ENCODE measurements around the gene SLC25A43.

SLC25A43 gene

DNA sequence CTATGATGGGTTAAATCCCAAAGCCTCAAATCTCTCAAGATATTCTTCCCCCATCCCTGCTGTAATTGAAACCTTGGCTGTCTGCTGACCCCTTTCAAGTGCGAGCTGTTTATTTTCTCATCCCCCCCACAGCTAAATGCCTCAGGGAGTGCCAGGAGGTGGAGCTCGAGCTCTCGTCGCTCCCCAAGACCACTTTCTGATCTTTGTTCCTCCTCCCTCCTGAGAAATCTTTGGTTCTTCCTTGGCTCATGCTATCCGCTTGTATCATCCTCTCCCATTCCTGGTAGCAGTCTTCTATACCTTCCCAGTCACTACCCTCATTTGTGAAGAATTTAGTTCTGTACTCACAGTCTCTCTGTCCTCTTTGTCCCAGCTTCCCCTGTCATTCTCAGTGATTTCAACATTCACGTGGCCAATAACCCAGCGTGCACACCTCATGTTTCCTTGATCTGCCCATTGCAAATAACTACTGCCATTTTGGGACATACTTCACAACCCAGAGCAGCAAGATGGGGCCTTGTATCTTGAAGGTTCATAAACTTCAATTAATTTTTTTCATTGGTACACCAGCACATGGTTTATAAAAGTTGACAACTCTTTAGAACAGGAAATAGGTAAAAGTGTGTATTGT, 9.2 kb upstream of the SLC25A43 start:
- Mint-ChIP-seq H3K27ac (no peak overlapping the region), H3K36me3 (no peaks in the 10 kb centered on the region), H3K4me3 (no peak overlapping the region), H3K9me3 (no peaks in the 10 kb centered on the region), H3K4me1 (no peaks in the 10 kb centered on the region), H3K27me3 (peaks cover 5% of the 10 kb centered on the region)
- CTCF ChIA-PET: no interaction called here
- DNase-seq: no peak

DNA sequence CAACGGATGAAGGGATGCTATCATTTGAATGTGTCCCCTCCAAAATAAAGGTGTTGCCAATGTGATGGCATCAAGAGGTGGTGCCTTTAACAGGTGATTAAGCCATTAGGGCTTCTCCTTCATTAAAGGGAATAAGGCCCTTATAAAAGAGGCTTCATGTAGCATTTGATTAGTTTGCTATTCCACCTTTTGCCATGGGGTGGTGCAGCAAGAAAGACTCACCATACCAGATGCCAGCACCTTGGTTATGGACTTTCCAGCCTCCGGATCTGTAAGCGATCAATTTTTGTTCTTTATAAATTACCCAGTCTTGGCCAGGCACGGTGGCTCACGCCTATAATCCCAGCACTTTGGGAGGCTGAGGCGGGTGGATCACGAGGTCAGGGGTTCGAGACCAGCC, 7.9 kb upstream of the SLC25A43 start:
- no peak overlapping the region for H3K27ac Mint-ChIP-seq
- peaks cover 5% of the 10 kb centered on the region for H3K27me3 Mint-ChIP-seq
- H3K4me1 Mint-ChIP-seq: no peaks in the 10 kb centered on the region
- no peaks in the 10 kb centered on the region for H3K36me3 Mint-ChIP-seq
- DNase-seq: peak; percentile 37
- H3K4me3 Mint-ChIP-seq: no peak overlapping the region
- no peaks in the 10 kb centered on the region for H3K9me3 Mint-ChIP-seq
- CTCF ChIA-PET: no interaction called here

DNA sequence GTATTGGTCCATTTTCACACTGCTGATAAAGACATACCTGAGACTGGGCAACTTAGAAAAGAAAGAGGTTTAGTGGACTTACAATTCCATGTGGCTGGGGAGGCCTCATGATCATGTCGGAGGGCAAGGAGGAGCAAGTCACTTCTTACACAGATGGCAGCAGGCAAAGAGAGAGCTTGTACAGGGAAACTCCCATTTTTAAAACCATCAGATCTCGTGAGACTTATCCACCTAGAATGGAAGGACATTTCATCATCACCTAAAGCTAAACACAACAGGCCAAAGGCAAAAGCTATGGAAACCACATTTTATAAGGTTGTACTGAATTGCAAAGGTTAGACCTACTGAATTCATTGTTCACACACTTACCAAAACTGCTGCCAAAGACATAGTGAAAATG, 6.0 kb upstream of the SLC25A43 start:
- peaks cover 9% of the 10 kb centered on the region for H3K27me3 Mint-ChIP-seq
- CTCF ChIA-PET: no interaction called here
- no peak overlapping the region for H3K4me3 Mint-ChIP-seq

GRCh38 chrX:119398587-119398973, 556 bp upstream of the SLC25A43 start:
- no peak for DNase-seq
- CTCF ChIA-PET: no interaction called here
- Mint-ChIP-seq H3K4me3 (peak overlapping the region; percentile 82), H3K27ac (peak overlapping the region; percentile 14), H3K36me3 (no peaks in the 10 kb centered on the region), H3K9me3 (no peaks in the 10 kb centered on the region), H3K4me1 (peaks cover 7% of the 10 kb centered on the region), H3K27me3 (peaks cover 18% of the 10 kb centered on the region)

More for the DNA sequence above, 6.0 kb upstream of the SLC25A43 start:
- DNase-seq: no peak
- Mint-ChIP-seq H3K27ac (no peak overlapping the region), H3K36me3 (no peaks in the 10 kb centered on the region), H3K9me3 (no peaks in the 10 kb centered on the region), H3K4me1 (no peaks in the 10 kb centered on the region)

DNA sequence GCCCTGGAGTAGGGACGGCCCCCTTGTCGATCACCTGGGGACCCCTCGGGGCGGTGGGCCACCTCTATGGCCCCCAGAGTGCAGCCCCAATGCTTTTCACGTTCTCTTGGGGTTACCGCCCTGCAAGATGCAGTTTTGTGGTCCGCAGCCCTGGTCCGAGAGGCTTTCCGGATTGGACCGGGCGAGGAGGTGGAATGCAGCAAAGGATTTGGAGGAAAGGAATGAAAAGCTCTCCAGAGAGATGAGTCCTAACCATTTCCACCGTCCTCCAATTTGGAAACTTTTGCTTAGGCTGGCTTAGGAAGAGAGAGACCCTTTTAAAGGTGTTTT, 601 bp downstream of the SLC25A43 start:
- Mint-ChIP-seq H3K27ac (no peak overlapping the region), H3K27me3 (peaks cover 18% of the 10 kb centered on the region), H3K36me3 (no peaks in the 10 kb centered on the region), H3K4me1 (peaks cover 7% of the 10 kb centered on the region), H3K4me3 (peak overlapping the region; percentile 48), H3K9me3 (no peaks in the 10 kb centered on the region)
- CTCF ChIA-PET: no interaction called here
- no peak for DNase-seq

DNA sequence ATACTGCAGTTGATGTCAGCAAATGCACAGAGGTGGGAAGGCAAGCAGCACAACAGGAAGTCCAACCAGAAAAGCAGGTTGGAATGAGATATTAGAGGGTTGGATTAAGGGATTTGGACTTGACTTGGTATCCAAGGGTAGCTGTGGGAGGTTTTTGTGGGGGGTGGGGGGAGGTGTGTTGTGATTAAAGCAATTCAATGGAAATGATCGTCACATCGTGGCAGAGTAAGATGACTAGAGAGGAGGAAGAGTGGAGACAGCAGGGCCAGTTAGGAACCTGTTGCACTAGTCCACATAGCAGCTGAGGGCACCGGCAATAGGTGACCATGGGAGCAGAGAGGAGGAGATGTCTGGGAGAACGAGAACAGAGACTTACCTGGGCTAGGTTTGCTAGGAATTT, 2.4 kb downstream of the SLC25A43 start:
- no peak overlapping the region for H3K27ac Mint-ChIP-seq
- CTCF ChIA-PET: interaction anchor here (0.9 kb wide), 1 partner anchor 24 kb away, joined by 3 read pairs; no protein-coding TSS in a partner anchor
- peaks cover 18% of the 10 kb centered on the region for H3K27me3 Mint-ChIP-seq
- H3K9me3 Mint-ChIP-seq: no peaks in the 10 kb centered on the region
- no peaks in the 10 kb centered on the region for H3K36me3 Mint-ChIP-seq
- no peak overlapping the region for H3K4me3 Mint-ChIP-seq
- H3K4me1 Mint-ChIP-seq: peaks cover 7% of the 10 kb centered on the region
- DNase-seq: no peak

- no peak overlapping the region for H3K4me3 Mint-ChIP-seq
- no peak overlapping the region for H3K27ac Mint-ChIP-seq
- H3K9me3 Mint-ChIP-seq: no peaks in the 10 kb centered on the region
- no peak for DNase-seq
- H3K36me3 Mint-ChIP-seq: no peaks in the 10 kb centered on the region
- H3K27me3 Mint-ChIP-seq: peaks cover 17% of the 10 kb centered on the region
- H3K4me1 Mint-ChIP-seq: peaks cover 7% of the 10 kb centered on the region
- CTCF ChIA-PET: no interaction called here
Measured at GRCh38 chrX:119402588-119402987, 3.5 kb downstream of the SLC25A43 start.

DNA sequence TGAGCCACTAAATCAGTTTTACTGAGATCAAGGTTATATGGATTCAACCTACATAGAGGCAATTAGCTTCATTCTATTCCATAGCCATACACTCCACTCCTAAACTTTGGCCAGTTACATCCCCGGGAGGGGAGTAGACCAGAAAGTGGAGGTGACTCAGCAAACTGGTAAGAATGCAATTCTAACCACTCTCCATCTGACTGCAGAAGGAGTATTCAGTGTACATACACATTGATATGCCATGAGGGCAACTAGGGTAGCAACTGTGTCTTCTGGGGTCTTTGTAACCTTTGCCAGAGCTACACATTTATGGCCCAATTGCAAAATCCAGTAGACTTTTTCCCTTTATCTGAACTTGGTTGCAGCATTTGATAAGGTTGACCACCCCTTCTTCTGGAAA, 7.6 kb downstream of the SLC25A43 start:
- H3K4me3 Mint-ChIP-seq: no peak overlapping the region
- H3K27ac Mint-ChIP-seq: no peak overlapping the region
- no peaks in the 10 kb centered on the region for H3K27me3 Mint-ChIP-seq
- no peak for DNase-seq
- CTCF ChIA-PET: interaction anchor here (0.6 kb wide), 1 partner anchor 18 kb away, joined by 3 read pairs; no protein-coding TSS in a partner anchor
- no peaks in the 10 kb centered on the region for H3K9me3 Mint-ChIP-seq
- peaks cover 2% of the 10 kb centered on the region for H3K4me1 Mint-ChIP-seq
- H3K36me3 Mint-ChIP-seq: no peaks in the 10 kb centered on the region

DNA sequence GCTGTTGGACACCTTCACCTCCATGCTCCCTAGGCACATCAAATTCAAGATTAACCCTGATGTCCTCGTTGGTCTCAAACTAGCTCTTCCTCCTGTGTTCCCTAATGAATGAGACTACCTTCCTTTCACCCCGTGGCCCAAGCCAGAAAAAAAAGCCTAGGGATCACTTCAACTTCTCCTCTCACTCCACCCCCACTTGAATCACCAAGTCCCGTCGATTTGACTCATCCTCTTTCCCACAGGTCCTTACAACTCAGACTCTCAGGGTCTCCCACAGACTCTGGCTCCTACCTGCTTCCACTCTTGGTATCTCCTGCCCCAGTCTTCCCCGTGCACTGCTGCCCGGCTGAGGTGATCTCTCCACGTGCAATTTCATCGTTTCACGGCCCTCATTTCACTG, 8.5 kb downstream of the SLC25A43 start:
- Mint-ChIP-seq H3K4me1 (peaks cover 2% of the 10 kb centered on the region), H3K27me3 (no peaks in the 10 kb centered on the region), H3K36me3 (no peaks in the 10 kb centered on the region), H3K27ac (no peak overlapping the region), H3K9me3 (no peaks in the 10 kb centered on the region), H3K4me3 (no peak overlapping the region)
- CTCF ChIA-PET: no interaction called here
- DNase-seq: no peak

- no peak overlapping the region for H3K4me3 Mint-ChIP-seq
- CTCF ChIA-PET: interaction anchor here (0.8 kb wide), 1 partner anchor 72 kb away, joined by 3 read pairs; no protein-coding TSS in a partner anchor
- no peaks in the 10 kb centered on the region for H3K27me3 Mint-ChIP-seq
- peaks cover 2% of the 10 kb centered on the region for H3K4me1 Mint-ChIP-seq
- no peaks in the 10 kb centered on the region for H3K9me3 Mint-ChIP-seq
- no peak for DNase-seq
- no peak overlapping the region for H3K27ac Mint-ChIP-seq
- no peaks in the 10 kb centered on the region for H3K36me3 Mint-ChIP-seq
Measured at GRCh38 chrX:119410027-119410819, 11.1 kb downstream of the SLC25A43 start.

DNA sequence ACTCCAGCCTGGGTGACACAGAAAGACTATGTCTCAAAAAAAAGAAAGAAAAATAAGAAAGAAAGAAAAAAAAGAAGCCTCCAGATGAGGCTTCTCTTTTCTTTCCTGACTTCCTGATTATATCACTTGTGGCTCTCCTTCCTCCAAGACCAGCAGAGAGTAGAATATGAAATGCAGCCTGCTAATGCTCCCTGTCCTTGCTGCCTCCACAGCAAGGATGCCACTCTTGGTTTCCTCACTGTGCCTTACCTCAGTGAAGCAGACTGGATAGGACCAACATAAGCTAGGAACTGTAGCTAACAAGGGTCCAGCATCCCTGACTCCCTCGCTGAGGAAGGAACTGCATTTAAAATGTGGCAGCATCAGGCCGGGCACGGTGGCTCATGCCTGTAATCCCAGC, 11.7 kb downstream of the SLC25A43 start:
- Mint-ChIP-seq H3K27ac (no peak overlapping the region), H3K36me3 (no peaks in the 10 kb centered on the region), H3K27me3 (no peaks in the 10 kb centered on the region), H3K4me3 (no peak overlapping the region), H3K4me1 (peaks cover 2% of the 10 kb centered on the region), H3K9me3 (no peaks in the 10 kb centered on the region)
- CTCF ChIA-PET: interaction anchor here (0.8 kb wide), 1 partner anchor 71 kb away, joined by 3 read pairs; no protein-coding TSS in a partner anchor
- no peak for DNase-seq

DNA sequence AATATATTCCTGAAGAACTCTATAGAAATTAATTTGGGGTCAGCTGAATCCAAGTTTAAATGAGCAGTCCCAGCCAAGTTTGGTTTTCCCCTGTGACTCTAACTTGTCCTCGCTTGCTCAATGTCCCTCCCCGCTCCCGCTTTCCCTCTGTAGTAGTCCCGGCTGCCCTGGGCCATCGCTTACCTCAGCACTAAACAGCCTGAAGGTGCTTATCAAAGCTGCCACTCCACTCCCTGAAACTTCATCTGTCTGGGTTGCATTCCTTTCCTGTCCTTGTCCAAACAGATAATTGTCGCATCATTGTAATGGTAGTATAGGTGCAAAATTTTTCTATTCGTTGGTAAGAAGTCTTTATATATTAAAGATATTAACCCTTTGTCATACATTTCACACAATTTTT, 12.8 kb downstream of the SLC25A43 start:
- Mint-ChIP-seq H3K27me3 (no peaks in the 10 kb centered on the region), H3K27ac (no peak overlapping the region), H3K9me3 (no peaks in the 10 kb centered on the region), H3K4me1 (peaks cover 2% of the 10 kb centered on the region), H3K4me3 (no peak overlapping the region), H3K36me3 (no peaks in the 10 kb centered on the region)
- CTCF ChIA-PET: no interaction called here
- no peak for DNase-seq

GRCh38 chrX:119417376-119417775, 18.2 kb downstream of the SLC25A43 start:
- no peaks in the 10 kb centered on the region for H3K36me3 Mint-ChIP-seq
- no peak overlapping the region for H3K27ac Mint-ChIP-seq
- no peak overlapping the region for H3K4me3 Mint-ChIP-seq
- no peak for DNase-seq
- CTCF ChIA-PET: no interaction called here
- no peaks in the 10 kb centered on the region for H3K9me3 Mint-ChIP-seq
- H3K27me3 Mint-ChIP-seq: no peaks in the 10 kb centered on the region
- no peaks in the 10 kb centered on the region for H3K4me1 Mint-ChIP-seq

- Mint-ChIP-seq H3K4me3 (no peak overlapping the region), H3K27me3 (no peaks in the 10 kb centered on the region), H3K4me1 (no peaks in the 10 kb centered on the region), H3K27ac (no peak overlapping the region), H3K36me3 (no peaks in the 10 kb centered on the region), H3K9me3 (no peaks in the 10 kb centered on the region)
- no peak for DNase-seq
- CTCF ChIA-PET: interaction anchor here (1.3 kb wide), 1 partner anchor 9 kb away, joined by 3 read pairs; no protein-coding TSS in a partner anchor
Measured at GRCh38 chrX:119417842-119418241, 18.7 kb downstream of the SLC25A43 start.

- DNase-seq: no peak
- no peaks in the 10 kb centered on the region for H3K9me3 Mint-ChIP-seq
- H3K4me3 Mint-ChIP-seq: no peak overlapping the region
- H3K4me1 Mint-ChIP-seq: no peaks in the 10 kb centered on the region
- H3K27me3 Mint-ChIP-seq: no peaks in the 10 kb centered on the region
- CTCF ChIA-PET: interaction anchor here (1.3 kb wide), 1 partner anchor 8 kb away, joined by 3 read pairs; no protein-coding TSS in a partner anchor
- no peak overlapping the region for H3K27ac Mint-ChIP-seq
- H3K36me3 Mint-ChIP-seq: no peaks in the 10 kb centered on the region
Measured at GRCh38 chrX:119419146-119419545, 20.0 kb downstream of the SLC25A43 start.
